WERI-Rb-1 (cell line): Measurements from ENCODE around the gene NOB1.

Source experiments
- DNase-seq: peaks from one replicate; pipeline ENCODE4 v3.0.0-alpha.2; 2020
- H3K27ac ChIP-seq: fragments of 250-450 bp; sonication (Bioruptor Pico); 2 replicates; pipeline ENCODE4 v1.5.1; 2020; ENCODE audit warnings: mild to moderate bottlenecking, moderate library complexity
- H3K27me3 ChIP-seq: fragments of 250-450 bp; sonication (Bioruptor Pico); 2 replicates; pipeline ENCODE4 v1.5.1; 2021; ENCODE audit warnings: mild to moderate bottlenecking, low read depth, moderate library complexity; ENCODE audit not compliant: insufficient read depth, severe bottlenecking
- H3K36me3 ChIP-seq: fragments of 250-450 bp; sonication (Bioruptor Pico); 2 replicates; pipeline ENCODE4 v1.5.1; 2020; ENCODE audit warnings: mild to moderate bottlenecking, moderate library complexity
- H3K4me3 ChIP-seq: 2 replicates; pipeline ENCODE4 v1.5.1; 2011; ENCODE audit warnings: low read depth, mild to moderate bottlenecking, control low read depth, low read length
- H3K9me3 ChIP-seq: fragments of 250-450 bp; sonication (Bioruptor Pico); 2 replicates; pipeline ENCODE4 v1.5.1; 2021; ENCODE audit warnings: mild to moderate bottlenecking, moderate library complexity; ENCODE audit not compliant: severe bottlenecking
- CTCF ChIP-seq: IDR thresholded peaks from 2 replicates; pipeline ENCODE4 v1.5.1; 2011; ENCODE audit warnings: low read depth, mild to moderate bottlenecking, control low read depth, inconsistent platforms, low read length

Gene NOB1

GRCh38 chr16:69706256-69706974 lies 48.3 kb downstream of the NOB1 start:
- Histone ChIP-seq H3K27me3 (no peaks in the 10 kb centered on the region), H3K4me3 (no peak overlapping the region), H3K36me3 (no peaks in the 10 kb centered on the region), H3K9me3 (no peaks in the 10 kb centered on the region), H3K27ac (no peak overlapping the region)
- no peak for TF ChIP-seq CTCF
- DNase-seq = no peak

- Histone ChIP-seq H3K27me3 (no peaks in the 10 kb centered on the region), H3K27ac (no peak overlapping the region), H3K36me3 (no peaks in the 10 kb centered on the region), H3K9me3 (no peaks in the 10 kb centered on the region), H3K4me3 (no peak overlapping the region)
- no peak for TF ChIP-seq CTCF
- no peak for DNase-seq
These were observed 51.1 kb downstream of the NOB1 start for GRCh38 chr16:69703638-69704037.

- no peaks in the 10 kb centered on the region for H3K27me3 ChIP-seq
- no peak for DNase-seq
- no peaks in the 10 kb centered on the region for H3K9me3 ChIP-seq
- no peak overlapping the region for H3K4me3 ChIP-seq
- no peak overlapping the region for H3K27ac ChIP-seq
- TF ChIP-seq CTCF = no peak
- no peaks in the 10 kb centered on the region; the same call in 1 of the 2 replicates for H3K36me3 ChIP-seq
These were observed 52.9 kb downstream of the NOB1 start for GRCh38 chr16:69701866-69702265.

- H3K36me3 ChIP-seq = peaks cover under 1% of the 10 kb centered on the region; the same call in 1 of the 2 replicates
- DNase-seq = no peak
- H3K4me3 ChIP-seq = no peak overlapping the region
- H3K9me3 ChIP-seq = no peaks in the 10 kb centered on the region
- TF ChIP-seq CTCF = no peak
- H3K27ac ChIP-seq = no peak overlapping the region
- no peaks in the 10 kb centered on the region for H3K27me3 ChIP-seq
These were observed 53.3 kb downstream of the NOB1 start for GRCh38 chr16:69701452-69701851.

- Histone ChIP-seq H3K27me3 (no peaks in the 10 kb centered on the region), H3K36me3 (peaks cover 10% of the 10 kb centered on the region; the same call in 1 of the 2 replicates), H3K9me3 (no peaks in the 10 kb centered on the region), H3K4me3 (no peak overlapping the region), H3K27ac (no peak overlapping the region)
- TF ChIP-seq CTCF = no peak
- DNase-seq = no peak
These were observed 54.8 kb downstream of the NOB1 start for GRCh38 chr16:69699915-69700314.

GRCh38 chr16:69698404-69698803 lies 56.3 kb downstream of the NOB1 start:
- Histone ChIP-seq H3K27ac (no peak overlapping the region), H3K4me3 (no peak overlapping the region), H3K9me3 (no peaks in the 10 kb centered on the region), H3K27me3 (no peaks in the 10 kb centered on the region), H3K36me3 (peaks cover 26% of the 10 kb centered on the region; the same call in 1 of the 2 replicates)
- TF ChIP-seq CTCF = no peak
- DNase-seq = no peak
